ENCODE results near the gene JAZF1.
"Not testable (repeated sequence)": the region's sequence is repeated elsewhere in the genome, so short reads cannot be mapped to it uniquely, and the experiment has no call there.

JAZF1 gene

DNA sequence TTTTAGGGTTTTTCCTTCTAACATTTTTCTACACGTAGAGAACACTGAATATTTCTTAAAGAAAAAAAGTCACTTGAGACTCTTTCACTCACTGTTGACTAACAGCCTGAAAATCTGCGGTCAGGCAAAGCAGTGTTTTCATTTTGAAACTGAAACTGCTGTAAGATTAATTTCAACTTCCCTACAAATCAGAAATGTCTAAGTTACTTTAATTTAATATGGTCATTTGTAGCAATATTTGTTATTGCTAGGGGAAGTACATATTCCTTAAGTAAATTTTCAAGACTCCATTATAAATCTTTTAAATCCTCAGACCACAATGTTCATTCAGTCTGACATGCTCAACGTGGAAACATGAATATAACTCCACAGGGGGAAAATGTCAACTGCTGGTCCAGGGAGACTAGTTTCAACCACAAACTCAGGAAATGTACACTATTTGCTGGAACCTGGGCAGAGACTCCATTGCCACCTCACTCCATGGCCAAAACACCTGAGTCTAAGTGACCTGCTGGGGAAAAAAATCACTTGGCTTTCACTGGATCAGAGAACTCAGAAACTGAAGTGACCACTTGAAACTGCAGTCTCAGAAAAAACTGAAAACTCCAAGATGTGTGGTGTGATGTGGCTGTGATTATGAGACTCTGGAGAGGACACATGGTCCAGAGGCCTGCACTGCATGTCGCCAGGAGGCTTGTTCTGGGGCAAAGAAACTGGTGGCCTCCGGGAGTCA, 279.4 kb downstream of the JAZF1 start:
- DNase-seq = peak; percentile 60 to 88 (median 78)

DNA sequence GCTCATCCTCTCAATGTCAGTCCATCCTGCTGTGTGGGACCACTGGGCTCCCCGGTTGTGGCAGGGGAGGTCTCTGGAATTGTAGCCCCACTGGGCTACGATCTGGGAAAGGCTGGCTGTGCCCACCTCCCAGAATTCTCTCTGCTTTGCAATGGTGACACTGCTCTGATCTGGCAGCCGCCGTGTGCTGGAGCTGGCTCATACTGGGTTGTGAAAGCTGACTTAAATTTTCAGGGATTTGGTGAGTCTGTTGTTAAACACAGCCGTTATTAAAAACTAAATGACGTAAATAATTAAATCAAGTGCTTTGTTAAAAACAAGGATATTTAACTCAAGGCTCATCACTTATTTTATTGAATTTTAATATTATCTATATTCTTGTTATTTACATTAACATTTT, 280.6 kb downstream of the JAZF1 start:
- no peak for DNase-seq

DNA sequence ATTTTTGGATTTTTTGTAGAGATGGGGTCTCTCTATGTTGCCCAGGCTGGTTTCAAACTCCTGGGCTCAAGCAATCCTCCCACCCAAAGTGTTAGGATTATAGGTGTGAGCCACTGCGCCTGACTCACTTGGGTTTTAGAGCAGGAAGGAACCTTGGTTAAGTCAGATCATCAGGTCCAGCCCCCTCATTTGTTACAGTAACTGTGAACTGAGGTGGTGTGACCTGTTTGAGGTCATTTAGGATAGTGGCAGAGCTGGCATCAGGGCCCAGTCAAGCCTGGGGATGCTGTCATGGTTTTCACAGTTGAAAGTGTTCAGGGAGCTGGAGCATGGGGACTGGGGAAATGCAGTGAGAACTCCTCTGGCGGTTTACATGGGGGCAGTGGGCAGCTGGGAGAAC, 281.0 kb downstream of the JAZF1 start:
- DNase-seq = peak; percentile 5 to 36 (median 25)

DNA sequence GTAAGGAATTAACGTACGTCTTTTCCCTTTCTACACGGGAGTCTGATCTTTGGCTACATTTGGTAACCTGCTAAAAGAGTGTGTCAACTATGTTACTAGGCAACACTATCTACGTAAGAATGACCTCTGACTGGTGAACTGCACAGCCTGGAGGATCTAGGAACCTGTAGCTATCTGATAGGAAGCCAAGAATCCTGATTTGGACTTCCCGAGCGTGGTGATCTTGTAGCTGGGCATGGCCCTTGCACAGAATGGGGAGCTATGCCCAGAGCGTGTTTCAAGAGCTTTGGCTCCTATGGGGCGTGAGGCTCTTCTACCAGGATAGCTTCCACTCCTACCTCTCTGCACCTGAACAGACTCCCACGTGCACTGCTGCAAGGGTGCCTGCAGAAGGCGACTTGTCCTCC, 283.2 kb downstream of the JAZF1 start:
- DNase-seq = no peak

- no peak for DNase-seq
Observed at GRCh38 chr7:27897001-27897400, 283.6 kb downstream of the JAZF1 start.

GRCh38 chr7:27895551-27895950, 285.0 kb downstream of the JAZF1 start:
- peak; percentile 21 to 74 (median 60) for DNase-seq

DNA sequence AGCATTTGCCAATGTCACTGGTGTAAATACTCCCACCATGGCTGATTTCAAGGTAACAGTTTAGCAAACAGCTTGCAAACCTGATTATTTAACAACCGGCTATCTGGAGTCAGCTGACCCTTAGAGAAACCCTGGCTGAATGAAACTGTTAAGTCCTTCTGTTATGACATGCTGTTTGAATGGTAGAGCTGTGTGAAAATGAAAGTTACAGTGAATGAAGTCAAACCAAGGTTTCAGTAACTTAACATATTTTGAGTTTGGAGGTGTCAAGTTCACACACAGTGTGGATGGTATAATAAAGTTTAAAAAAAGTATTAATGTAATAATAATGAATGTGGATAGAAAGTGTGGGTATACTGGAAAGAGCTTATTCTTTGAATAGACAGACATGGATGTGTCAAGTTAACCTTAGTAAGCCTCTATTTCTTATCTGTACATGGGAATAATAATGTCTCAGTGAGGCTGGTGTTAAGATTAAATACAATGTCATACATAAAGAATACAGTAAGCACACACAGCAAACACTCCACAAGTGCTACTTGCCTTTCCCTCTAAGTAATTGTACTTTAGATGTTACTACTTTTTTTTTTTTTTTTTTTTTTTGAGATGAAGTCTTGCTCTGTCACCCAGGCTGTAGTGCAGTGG, 290.3 kb downstream of the JAZF1 start:
- no peak for DNase-seq

DNA sequence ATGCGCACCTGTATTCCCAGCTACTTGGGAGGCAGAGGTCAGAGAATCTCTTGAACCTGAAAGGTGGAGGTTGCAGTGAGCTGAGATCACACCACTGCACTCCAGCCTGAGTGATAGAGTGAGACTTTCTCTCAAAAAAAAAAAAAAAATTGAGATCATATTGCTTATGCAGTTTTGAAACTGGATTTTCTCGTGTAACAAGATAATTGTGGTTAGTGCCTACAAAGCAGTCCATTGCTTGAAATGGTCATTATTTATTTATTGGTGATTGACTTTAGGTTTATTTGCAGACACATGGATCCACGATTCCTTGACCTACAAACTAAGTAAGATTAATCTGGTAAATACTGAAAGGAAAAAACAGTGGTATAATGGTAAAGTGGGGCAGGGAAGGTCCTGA, 290.8 kb downstream of the JAZF1 start:
- no peak for DNase-seq

DNA sequence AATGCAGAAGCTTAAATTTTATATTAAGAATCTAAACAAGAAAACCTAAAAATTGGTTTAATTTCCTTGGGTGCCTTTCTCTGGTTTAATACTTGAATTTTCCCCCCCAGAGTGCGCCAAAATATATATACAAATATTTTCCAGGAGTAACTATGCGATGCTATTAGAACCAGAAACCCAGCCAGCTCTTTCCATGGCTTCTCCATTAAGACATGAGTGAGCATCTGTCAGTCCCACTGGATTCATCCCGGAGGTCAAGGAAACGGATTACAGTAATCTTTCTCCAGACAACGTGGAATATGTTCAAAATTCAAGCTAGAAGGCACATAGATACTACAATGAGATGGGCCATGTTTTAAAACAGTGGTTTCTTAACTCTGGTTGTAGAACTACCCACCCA, 291.9 kb downstream of the JAZF1 start:
- DNase-seq = no peak

- DNase-seq = not testable (repeated sequence)
Observed at GRCh38 chr7:27886710-27887109, 293.9 kb downstream of the JAZF1 start.

DNA sequence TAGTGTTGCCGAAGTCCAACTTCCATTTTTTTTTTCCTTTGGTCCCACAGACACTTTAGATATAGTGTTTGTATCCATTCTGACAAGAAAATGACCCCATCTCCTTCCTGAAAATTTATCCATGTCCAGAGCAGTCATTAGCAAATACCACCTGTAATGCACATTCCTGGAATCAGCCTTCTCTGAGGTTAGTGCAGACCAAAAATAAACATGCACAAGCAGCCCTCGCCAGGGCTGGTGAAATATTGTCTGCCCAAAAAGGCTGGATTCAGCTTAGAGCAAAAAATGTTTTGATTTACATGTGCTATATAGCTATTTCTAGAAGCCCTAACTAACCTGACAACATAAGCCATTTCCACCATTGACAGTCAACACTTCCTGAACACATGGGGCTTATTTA, 294.9 kb downstream of the JAZF1 start:
- DNase-seq = no peak

GRCh38 chr7:27883696-27884095, 296.9 kb downstream of the JAZF1 start:
- DNase-seq = no peak

- no peak for DNase-seq
Observed at GRCh38 chr7:27876756-27877155, 303.8 kb downstream of the JAZF1 start.

- DNase-seq = no peak
Observed at GRCh38 chr7:27875832-27876231, 304.8 kb downstream of the JAZF1 start.

DNA sequence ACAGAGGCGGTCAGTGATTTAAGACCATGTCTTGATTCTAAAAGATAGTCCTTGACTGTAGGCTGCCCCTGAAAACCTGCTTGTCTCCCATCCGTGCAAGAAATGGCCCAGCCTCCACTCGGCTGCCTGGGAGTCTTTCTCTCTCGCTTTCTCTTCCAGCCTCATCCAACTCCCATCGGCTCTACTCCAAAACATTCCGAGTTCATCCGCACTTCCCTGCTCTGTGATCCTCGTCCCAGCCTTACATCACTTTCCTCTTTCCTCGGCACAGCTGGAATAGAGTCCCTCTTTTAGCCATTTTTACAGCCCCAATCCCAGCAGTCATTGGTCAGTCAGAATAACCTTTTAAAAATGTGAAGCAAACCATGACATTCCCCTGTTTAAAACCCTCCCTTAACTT, 305.5 kb downstream of the JAZF1 start:
- DNase-seq = no peak

GRCh38 chr7:27873981-27874957, 306.3 kb downstream of the JAZF1 start:
- DNase-seq = peak in 1 of 4 experiments; percentile 12

DNA sequence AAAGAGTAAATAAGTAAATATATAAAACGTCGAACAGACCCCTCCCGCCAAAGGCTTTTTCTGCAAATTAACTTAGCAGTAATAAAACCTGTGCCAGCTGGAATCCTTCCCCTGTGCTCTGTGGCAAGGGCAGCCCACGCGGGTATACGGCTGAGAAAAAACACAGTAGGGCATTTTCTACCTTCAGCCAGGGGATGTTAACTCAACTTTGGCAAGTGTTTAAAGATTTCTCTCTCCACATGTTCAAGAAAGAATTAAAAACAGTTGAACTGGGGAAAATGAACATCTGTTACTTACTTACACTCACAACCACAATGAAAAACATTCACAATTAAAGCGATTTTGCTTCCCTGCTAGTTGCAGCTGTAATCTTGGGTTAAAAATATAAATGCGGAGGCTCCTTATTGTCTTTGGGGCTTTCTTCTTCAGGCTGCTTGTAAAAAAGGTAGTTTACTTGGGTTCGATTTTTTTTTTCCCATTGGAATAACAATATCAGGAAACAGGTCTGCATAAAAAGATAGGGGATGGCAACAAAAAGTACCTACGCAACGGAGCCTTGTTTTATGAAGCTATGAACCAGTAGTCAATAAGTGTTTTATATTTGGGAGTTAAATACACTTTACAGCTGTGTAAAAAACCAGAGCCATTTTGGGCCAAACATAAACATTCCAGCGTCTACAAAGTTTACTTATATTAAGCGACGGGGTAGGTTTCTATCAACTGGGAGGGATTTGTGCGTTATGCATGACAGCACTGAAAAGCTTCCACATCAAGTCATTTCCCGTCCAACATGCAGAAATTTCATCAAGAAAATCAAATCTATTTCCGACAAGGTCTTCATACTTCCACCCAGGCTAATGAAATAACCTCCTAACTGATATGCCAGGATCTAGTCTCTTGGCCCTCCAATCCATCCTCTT, 308.0 kb downstream of the JAZF1 start:
- no peak for DNase-seq

- DNase-seq = no peak
Observed at GRCh38 chr7:27871866-27872265, 308.7 kb downstream of the JAZF1 start.

DNA sequence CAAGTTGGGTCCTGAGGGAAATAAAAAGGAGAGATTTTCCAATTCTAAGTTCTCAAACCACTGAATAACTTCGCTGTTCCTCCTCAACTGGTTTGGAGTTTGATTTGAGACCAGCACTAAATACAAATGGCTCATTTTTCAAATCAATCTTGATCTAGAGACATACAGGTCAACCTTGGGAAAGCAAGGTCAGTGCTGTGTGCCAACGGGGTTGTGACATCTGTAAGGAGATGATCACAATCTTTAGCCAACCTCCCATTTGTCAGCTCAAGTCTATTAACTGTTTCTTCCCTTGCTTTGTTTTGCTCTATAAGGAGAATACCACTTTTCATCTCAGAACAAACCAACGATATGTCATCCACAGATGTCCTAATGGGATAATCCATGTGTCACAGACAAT, 309.5 kb downstream of the JAZF1 start:
- DNase-seq = no peak

DNA sequence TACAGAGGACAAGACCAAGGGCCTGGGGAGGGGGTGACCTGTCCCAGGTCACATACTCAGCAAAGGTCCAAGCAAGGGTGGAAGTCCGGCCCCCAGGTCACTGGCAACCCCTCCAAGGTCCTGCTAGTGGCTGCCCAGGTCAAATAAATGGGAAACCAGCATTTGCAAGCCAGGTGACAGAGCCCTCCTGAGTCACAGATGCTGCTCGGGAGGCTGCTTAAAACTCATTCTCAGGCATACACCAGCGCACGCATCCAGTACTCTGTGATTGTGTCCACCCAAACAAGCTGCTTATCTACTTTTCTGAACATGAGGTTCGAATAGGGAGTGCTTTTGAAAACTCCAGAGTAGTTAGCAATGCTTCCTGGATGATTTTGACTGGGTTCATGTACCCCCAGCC, 310.0 kb downstream of the JAZF1 start:
- DNase-seq = no peak

- DNase-seq = no peak
Observed at GRCh38 chr7:27869056-27869455, 311.5 kb downstream of the JAZF1 start.

DNA sequence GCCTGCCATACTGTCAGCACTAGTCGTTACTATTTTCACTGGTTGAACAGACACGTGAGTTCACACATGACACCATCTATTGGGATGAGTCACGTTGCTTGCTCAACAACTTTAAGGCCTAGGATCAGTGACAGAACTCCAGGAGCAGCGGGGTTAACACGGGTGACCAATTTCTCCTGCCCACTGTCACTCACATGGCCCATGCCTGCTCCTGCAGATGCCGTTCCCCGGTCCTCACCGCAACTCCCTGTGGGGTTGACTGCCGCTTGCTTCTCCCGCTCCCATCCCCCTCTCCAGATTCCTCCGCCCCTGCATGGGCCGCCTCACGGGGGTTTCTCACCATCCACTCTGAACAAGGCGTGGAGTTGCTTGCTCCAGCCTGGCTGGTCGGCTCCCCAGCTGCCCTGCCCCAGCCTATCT, 312.5 kb downstream of the JAZF1 start:
- DNase-seq = peak in 2 of 4 experiments; percentile 7 to 10

All from suppressor macrophage (primary cell).